ENCODE data around the gene SLC41A1. TPM values are rescaled to one million over a fixed set of nuclear protein-coding genes. Genes with fewer than 3 reads are reported as not detected.
"Not testable (repeated sequence)": the region's sequence is repeated elsewhere in the genome, so short reads cannot be mapped to it uniquely, and the experiment has no call there.

Gene SLC41A1
- total RNA-seq, 2 experiments from 2014 or later = 31.5 to 31.6 TPM

GRCh38 chr1:205832326-205832751 is 19.3 kb upstream of the SLC41A1 start:
- no peaks in the 10 kb centered on the region for H3K36me3 Mint-ChIP-seq
- no peak overlapping the region for H3K4me3 Mint-ChIP-seq
- no peak overlapping the region for H3K27ac Mint-ChIP-seq

GRCh38 chr1:205827623-205828022 is 14.6 kb upstream of the SLC41A1 start:
- Mint-ChIP-seq H3K4me1 (peaks cover 11% of the 10 kb centered on the region), H3K36me3 (peaks cover 6% of the 10 kb centered on the region), H3K9me3 (peaks cover 2% of the 10 kb centered on the region), H3K27me3 (no peaks in the 10 kb centered on the region), H3K27ac (no peak overlapping the region), H3K4me3 (no peak overlapping the region)
- no peak for DNase-seq

More at GRCh38 chr1:205832326-205832751, 19.3 kb upstream of the SLC41A1 start:
- no peak for DNase-seq
- Mint-ChIP-seq H3K4me1 (no peaks in the 10 kb centered on the region), H3K27me3 (no peaks in the 10 kb centered on the region), H3K9me3 (no peaks in the 10 kb centered on the region)

DNA sequence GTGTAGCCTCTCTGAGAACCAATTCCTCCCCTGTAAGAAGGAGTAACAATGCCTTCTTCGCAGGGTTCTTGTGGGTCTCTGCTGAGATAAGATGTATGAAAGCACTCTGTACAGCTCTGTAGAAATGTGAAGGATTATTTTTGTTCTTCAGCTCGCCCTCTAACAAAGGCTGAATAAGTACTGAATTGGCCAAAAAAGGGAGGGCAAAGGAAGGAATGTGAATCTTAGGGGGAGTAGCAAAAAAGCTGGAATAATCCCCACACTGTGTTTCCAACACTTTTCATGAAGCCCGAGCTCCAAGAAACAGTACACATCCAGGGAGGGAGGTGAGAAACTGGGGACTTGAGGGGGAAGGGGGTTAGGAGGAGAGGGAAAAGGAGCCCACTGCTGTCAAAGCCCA is 14.0 kb upstream of the SLC41A1 start:
- Mint-ChIP-seq H3K4me1 (peaks cover 11% of the 10 kb centered on the region), H3K36me3 (peaks cover 6% of the 10 kb centered on the region), H3K27ac (no peak overlapping the region), H3K4me3 (no peak overlapping the region), H3K9me3 (peaks cover 2% of the 10 kb centered on the region), H3K27me3 (no peaks in the 10 kb centered on the region)
- DNase-seq = no peak

DNA sequence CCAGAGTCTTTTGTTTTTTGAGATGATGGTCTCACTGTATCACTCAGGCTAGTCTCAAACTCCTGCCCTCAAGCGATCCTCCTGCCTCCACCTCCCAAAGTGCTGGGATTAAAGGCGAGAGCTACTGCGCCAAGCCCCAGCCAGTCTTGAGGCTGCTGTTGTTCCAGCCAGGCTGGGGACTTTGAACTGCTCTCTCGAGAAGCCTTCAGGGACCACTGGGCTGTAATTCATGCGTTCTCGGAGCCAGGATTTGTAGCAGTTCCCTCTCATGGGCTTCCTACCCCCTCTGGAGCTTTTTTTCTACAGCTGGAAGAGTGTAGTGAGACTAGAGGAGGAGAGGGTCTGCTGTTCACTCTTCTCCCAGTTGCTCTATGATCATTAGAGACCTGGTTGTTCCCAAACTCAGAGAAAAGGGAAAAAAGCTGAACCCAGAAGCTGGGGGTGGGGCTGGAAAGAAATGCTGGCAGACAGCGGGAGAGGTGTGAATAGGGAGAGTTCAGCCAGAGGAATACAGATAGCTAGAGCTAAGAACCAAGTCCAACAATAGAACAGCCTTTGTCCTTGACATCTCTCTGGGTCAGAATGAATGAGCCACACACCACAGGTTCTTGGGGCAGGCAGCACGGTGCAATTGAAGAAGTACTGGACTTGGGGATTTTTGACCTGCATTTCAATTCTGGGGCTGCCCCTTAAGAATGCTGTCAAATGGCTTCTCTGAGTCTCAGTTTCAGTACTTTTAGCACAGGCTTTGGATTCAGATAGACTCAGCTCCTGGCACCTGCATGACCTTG is 13.2 kb upstream of the SLC41A1 start:
- Mint-ChIP-seq H3K27ac (no peak overlapping the region), H3K4me1 (peaks cover 11% of the 10 kb centered on the region), H3K9me3 (peaks cover 2% of the 10 kb centered on the region), H3K27me3 (no peaks in the 10 kb centered on the region), H3K36me3 (peaks cover 6% of the 10 kb centered on the region), H3K4me3 (no peak overlapping the region)
- no peak for DNase-seq

DNA sequence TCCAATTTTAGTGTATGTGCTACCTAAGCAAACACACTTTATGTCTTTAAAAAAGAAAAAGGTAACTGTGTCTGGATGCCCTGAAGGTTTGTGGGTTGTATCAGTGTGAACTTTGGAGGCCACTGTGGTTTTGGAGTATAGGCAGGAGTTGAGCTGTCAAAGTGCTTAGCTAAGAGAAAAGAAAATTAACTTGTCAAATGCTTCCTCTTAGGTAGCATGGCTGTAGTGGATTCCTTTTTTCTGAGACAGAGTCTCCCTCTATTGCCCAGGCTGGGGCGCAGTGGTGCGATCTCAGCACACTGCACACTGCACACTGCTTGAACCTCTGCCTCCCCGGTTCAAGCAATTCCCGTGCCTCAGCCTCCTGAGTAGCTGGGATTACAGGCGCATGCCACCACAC is 11.2 kb upstream of the SLC41A1 start:
- peaks cover 2% of the 10 kb centered on the region for H3K9me3 Mint-ChIP-seq
- H3K27ac Mint-ChIP-seq = no peak overlapping the region
- H3K36me3 Mint-ChIP-seq = peaks cover 6% of the 10 kb centered on the region
- H3K4me1 Mint-ChIP-seq = peaks cover 11% of the 10 kb centered on the region
- H3K27me3 Mint-ChIP-seq = no peaks in the 10 kb centered on the region
- no peak overlapping the region for H3K4me3 Mint-ChIP-seq
- DNase-seq = no peak

- not testable (repeated sequence) for H3K36me3 Mint-ChIP-seq, H3K4me3 Mint-ChIP-seq, H3K9me3 Mint-ChIP-seq, H3K27me3 Mint-ChIP-seq, H3K27ac Mint-ChIP-seq, DNase-seq
- peaks cover 14% of the 10 kb centered on the region for H3K4me1 Mint-ChIP-seq
These were observed 10.3 kb upstream of the SLC41A1 start for GRCh38 chr1:205823260-205823659.

DNA sequence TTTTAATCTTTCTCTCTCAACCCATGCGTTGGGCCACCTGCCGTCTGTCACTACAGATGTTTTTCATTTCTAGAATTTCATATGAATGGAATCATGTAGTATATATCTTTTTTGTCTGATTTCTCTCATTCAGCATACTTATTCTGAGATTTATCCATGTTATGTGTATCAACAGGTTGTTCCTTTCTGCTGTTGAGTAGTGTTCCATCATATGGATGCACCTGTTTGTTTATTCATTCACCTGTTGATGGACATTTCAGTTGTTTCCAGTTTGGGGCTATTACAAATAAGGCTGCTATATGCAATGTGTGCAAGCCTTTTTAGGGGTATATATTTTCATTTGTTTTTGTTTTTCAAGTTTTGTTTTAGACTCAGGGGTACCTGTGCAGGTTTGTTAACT is 9.4 kb upstream of the SLC41A1 start:
- Mint-ChIP-seq H3K9me3 (peaks cover 2% of the 10 kb centered on the region), H3K4me3 (no peak overlapping the region), H3K36me3 (peaks cover 6% of the 10 kb centered on the region), H3K27me3 (no peaks in the 10 kb centered on the region), H3K27ac (no peak overlapping the region), H3K4me1 (peaks cover 14% of the 10 kb centered on the region)
- DNase-seq = no peak

DNA sequence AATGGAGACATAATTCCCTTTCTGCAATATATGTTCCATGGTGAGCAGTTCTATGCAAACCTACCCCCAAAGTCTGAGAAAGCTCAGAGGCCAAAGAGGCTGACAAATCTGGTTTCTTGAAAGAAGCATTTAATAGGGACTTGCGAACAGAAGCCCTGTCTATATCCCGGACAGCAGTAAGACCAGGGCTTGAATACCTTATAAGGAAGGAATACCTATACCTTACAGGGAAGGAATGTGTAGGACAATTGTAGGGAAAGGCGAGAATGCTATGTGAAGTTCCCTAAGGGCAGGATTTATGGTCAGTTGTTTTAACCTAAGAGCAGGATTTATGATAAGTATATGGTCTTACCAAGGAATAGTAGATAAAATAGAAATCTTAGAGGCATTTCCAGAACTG is 5.0 kb upstream of the SLC41A1 start:
- H3K4me1 Mint-ChIP-seq = peaks cover 10% of the 10 kb centered on the region
- H3K36me3 Mint-ChIP-seq = no peaks in the 10 kb centered on the region
- H3K4me3 Mint-ChIP-seq = no peak overlapping the region
- H3K27me3 Mint-ChIP-seq = no peaks in the 10 kb centered on the region
- H3K27ac Mint-ChIP-seq = no peak overlapping the region
- no peak for DNase-seq
- H3K9me3 Mint-ChIP-seq = no peaks in the 10 kb centered on the region

GRCh38 chr1:205817364-205817763 is 4.4 kb upstream of the SLC41A1 start:
- no peak overlapping the region for H3K27ac Mint-ChIP-seq
- no peak overlapping the region for H3K4me3 Mint-ChIP-seq
- no peaks in the 10 kb centered on the region for H3K9me3 Mint-ChIP-seq
- no peaks in the 10 kb centered on the region for H3K27me3 Mint-ChIP-seq
- DNase-seq = no peak
- no peaks in the 10 kb centered on the region for H3K36me3 Mint-ChIP-seq
- peaks cover 11% of the 10 kb centered on the region for H3K4me1 Mint-ChIP-seq

- Mint-ChIP-seq H3K27ac (peak overlapping the region; percentile 65), H3K9me3 (no peaks in the 10 kb centered on the region), H3K27me3 (no peaks in the 10 kb centered on the region), H3K36me3 (peaks cover 9% of the 10 kb centered on the region), H3K4me1 (peaks cover 42% of the 10 kb centered on the region), H3K4me3 (peak overlapping the region; percentile 89)
- DNase-seq = no peak
These were observed 709 bp upstream of the SLC41A1 start for GRCh38 chr1:205813755-205814058.

- DNase-seq = peak; percentile 21
- Mint-ChIP-seq H3K27ac (peak overlapping the region; percentile 76), H3K27me3 (no peaks in the 10 kb centered on the region), H3K36me3 (peaks cover 20% of the 10 kb centered on the region), H3K9me3 (no peaks in the 10 kb centered on the region), H3K4me3 (peak overlapping the region; percentile 88), H3K4me1 (peaks cover 47% of the 10 kb centered on the region)
These were observed 624 bp downstream of the SLC41A1 start for GRCh38 chr1:205812271-205812877.

- H3K4me3 Mint-ChIP-seq = peak overlapping the region; percentile 88
- no peaks in the 10 kb centered on the region for H3K9me3 Mint-ChIP-seq
- H3K4me1 Mint-ChIP-seq = peaks cover 54% of the 10 kb centered on the region
- H3K27ac Mint-ChIP-seq = peak overlapping the region; percentile 71
- H3K36me3 Mint-ChIP-seq = peaks cover 24% of the 10 kb centered on the region
- H3K27me3 Mint-ChIP-seq = no peaks in the 10 kb centered on the region
- DNase-seq = no peak
These were observed 1.3 kb downstream of the SLC41A1 start for GRCh38 chr1:205811660-205812059.

- H3K4me3 Mint-ChIP-seq = no peak overlapping the region
- H3K27ac Mint-ChIP-seq = no peak overlapping the region
- H3K4me1 Mint-ChIP-seq = peaks cover 64% of the 10 kb centered on the region
These were observed 2.4 kb downstream of the SLC41A1 start for GRCh38 chr1:205810448-205811157.

DNA sequence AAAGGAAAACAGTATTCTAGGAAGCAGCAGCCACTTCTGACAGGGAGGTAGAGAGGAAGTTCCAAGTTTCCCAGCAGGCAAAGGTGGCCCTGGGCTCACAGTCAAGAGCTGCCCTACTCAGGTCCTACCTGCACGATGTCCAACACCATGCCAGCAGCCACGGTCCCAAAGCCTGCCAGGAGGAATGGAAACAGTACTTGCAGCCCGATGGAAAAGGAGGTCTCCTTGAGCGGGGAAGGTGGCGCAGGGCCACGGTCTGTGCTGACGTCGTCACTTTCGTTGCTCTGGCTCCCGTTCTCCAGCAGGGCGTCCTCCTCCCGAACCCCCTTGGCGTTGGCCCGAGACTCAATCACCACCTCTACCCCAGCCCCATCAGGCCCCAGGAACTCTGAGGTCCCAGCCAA is 3.1 kb downstream of the SLC41A1 start:
- no peaks in the 10 kb centered on the region for H3K9me3 Mint-ChIP-seq
- H3K27me3 Mint-ChIP-seq = no peaks in the 10 kb centered on the region
- peaks cover 25% of the 10 kb centered on the region for H3K36me3 Mint-ChIP-seq
- no peak for DNase-seq
- H3K4me1 Mint-ChIP-seq = peaks cover 70% of the 10 kb centered on the region
- no peak overlapping the region for H3K4me3 Mint-ChIP-seq
- H3K27ac Mint-ChIP-seq = no peak overlapping the region

More at GRCh38 chr1:205810448-205811157, 2.4 kb downstream of the SLC41A1 start:
- no peak for DNase-seq
- no peaks in the 10 kb centered on the region for H3K9me3 Mint-ChIP-seq
- no peaks in the 10 kb centered on the region for H3K27me3 Mint-ChIP-seq
- H3K36me3 Mint-ChIP-seq = peaks cover 25% of the 10 kb centered on the region

GRCh38 chr1:205809469-205809868 is 3.5 kb downstream of the SLC41A1 start:
- no peak overlapping the region for H3K27ac Mint-ChIP-seq
- no peaks in the 10 kb centered on the region for H3K27me3 Mint-ChIP-seq
- H3K9me3 Mint-ChIP-seq = no peaks in the 10 kb centered on the region
- H3K4me1 Mint-ChIP-seq = peaks cover 75% of the 10 kb centered on the region
- DNase-seq = no peak
- H3K36me3 Mint-ChIP-seq = peaks cover 26% of the 10 kb centered on the region
- no peak overlapping the region for H3K4me3 Mint-ChIP-seq
